Measurements from ENCODE around the gene GNAT2.

GRCh38 chr1:109619576-109620400 lies at the start of gene GNAT2, which contains the start of gene AMPD2:
- TF ChIP-seq CTCF (IDR thresholded peaks at IDR 0.05) (no peak), EZH2 (IDR thresholded peaks at IDR 0.05) (no peak), EZH2phosphoT487 (IDR thresholded peaks at IDR 0.05) (no peak)

All from neural progenitor cell (in vitro differentiated cells).